Stimulated activated CD8-positive, alpha-beta memory T cell treated with anti-CD3 and anti-CD28 coated beads, Interleukin-4, amount 100 ng/mL, for 1 hour (primary cell): ENCODE measurements around the gene ACSL4.

Experiments
- DNase-seq, 2 donors: peaks; one replicate each; pipeline ENCODE4 v3.0.0-alpha.2; 2020; ENCODE audit warnings: low read depth in 2 of 2, low spot score in 1 of 2

Gene ACSL4

GRCh38 chrX:109614951-109615350 is 118.1 kb downstream of the ACSL4 start:
- no peak for DNase-seq

GRCh38 chrX:109601486-109601885 is 131.6 kb downstream of the ACSL4 start:
- DNase-seq: no peak

- DNase-seq: no peak
These were observed 132.8 kb downstream of the ACSL4 start for GRCh38 chrX:109600237-109600651.

- DNase-seq: no peak
These were observed 137.0 kb downstream of the ACSL4 start for GRCh38 chrX:109596015-109596414.
